ENCODE results near the gene PCDH9. TPM values are rescaled to one million over a fixed set of nuclear protein-coding genes. Genes with fewer than 3 reads are reported as not detected.
"Not testable (repeated sequence)": the region's sequence is repeated elsewhere in the genome, so short reads cannot be mapped to it uniquely, and the experiment has no call there.

The PCDH9 gene
- total and polyA plus RNA-seq, 8 donors = 0.46 to 3.8 (median 1.5) TPM

DNA sequence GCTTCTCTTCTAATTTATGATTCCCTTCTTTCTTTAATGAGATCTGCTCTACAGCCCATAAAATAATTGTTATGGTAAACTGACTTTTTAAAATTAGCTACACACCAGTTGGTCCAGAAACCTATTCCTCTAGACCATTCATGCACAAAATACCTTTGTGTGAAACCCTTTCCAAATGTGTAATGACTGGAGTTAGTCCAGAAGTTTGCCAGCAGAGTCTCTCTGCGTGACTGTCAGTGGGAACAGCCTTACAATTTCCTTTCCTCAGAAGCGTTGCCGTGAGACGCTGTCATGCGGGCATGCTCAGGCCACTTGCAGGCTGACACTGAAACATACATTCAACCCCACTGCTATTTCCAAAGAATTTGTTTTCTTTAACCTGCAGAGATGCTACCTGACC is 965.2 kb downstream of the PCDH9 start:
- H3K9me3 ChIP-seq = no peaks in the 10 kb centered on the region
- intact Hi-C loops (cut with DNase I) = no loop called here
- no peaks in the 10 kb centered on the region for H3K4me1 ChIP-seq
- WGBS, 2 donors = 56 to 62% methylated on average over 5 of the region's 5 CpGs
- DNase-seq = no peak
- ATAC-seq = no peak
- peaks cover 0 to 3% (median 0%) of the 10 kb centered on the region in 4 donors for H3K27me3 ChIP-seq
- H3K27ac ChIP-seq = no peak overlapping the region
- FAIRE-seq = no peak
- TF ChIP-seq, protein P1, sequence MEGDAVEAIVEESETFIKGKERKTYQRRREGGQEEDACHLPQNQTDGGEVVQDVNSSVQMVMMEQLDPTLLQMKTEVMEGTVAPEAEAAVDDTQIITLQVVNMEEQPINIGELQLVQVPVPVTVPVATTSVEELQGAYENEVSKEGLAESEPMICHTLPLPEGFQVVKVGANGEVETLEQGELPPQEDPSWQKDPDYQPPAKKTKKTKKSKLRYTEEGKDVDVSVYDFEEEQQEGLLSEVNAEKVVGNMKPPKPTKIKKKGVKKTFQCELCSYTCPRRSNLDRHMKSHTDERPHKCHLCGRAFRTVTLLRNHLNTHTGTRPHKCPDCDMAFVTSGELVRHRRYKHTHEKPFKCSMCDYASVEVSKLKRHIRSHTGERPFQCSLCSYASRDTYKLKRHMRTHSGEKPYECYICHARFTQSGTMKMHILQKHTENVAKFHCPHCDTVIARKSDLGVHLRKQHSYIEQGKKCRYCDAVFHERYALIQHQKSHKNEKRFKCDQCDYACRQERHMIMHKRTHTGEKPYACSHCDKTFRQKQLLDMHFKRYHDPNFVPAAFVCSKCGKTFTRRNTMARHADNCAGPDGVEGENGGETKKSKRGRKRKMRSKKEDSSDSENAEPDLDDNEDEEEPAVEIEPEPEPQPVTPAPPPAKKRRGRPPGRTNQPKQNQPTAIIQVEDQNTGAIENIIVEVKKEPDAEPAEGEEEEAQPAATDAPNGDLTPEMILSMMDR (IDR thresholded peaks at IDR 0.05) = no peak
- H3K4me3 ChIP-seq = no peak overlapping the region
- H3K36me3 ChIP-seq = no peaks in the 10 kb centered on the region

DNA sequence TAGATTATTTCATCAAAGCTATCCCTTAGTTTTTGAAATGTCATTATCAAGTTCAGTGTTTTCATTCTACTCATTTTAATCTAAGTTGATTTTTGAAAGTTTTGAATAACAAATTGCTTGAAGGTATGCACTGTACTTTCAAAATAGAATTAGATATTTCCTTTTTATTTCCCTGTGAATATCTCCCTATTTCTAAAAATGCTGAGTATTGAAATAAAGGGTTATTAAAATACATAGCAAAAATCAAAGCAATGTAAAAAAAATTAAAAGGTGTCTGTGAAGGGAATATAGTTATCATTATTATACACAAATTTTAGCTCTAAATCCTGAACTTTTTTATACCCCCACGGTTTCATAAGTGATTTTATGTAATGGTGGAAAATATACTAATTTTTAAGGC is 967.8 kb downstream of the PCDH9 start:
- FAIRE-seq (no peak), ATAC-seq (no peak), DNase-seq (no peak)
- H3K27me3 ChIP-seq = peaks cover 0 to 3% (median 0%) of the 10 kb centered on the region in 4 donors
- H3K27ac ChIP-seq = no peak overlapping the region
- no peaks in the 10 kb centered on the region for H3K4me1 ChIP-seq
- no peaks in the 10 kb centered on the region for H3K36me3 ChIP-seq
- H3K4me3 ChIP-seq = no peak overlapping the region
- WGBS, 2 donors = 66 to 71% methylated on average over 1 of the region's 1 CpG
- intact Hi-C loops (cut with DNase I) = no loop called here
- TF ChIP-seq, protein P1 (IDR thresholded peaks at IDR 0.05) = no peak
- H3K9me3 ChIP-seq = no peaks in the 10 kb centered on the region

DNA sequence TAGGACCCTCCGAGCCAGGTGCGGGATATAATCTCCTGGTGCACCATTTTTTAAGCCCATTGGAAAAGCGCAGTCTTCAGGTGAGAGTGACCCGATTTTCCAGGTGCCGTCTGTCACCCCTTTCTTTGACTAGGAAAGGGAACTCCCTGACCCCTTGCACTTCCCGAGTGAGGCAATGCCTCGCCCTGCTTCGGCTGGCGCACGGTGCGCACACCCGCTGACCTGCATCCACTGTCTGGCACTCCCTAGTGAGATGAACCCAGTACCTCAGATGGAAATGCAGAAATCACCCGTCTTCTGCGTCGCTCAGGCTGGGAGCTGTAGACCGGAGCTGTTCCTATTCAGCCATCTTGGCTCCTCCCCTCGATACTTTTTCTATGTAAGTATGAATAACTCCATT is 970.7 kb downstream of the PCDH9 start:
- H3K27ac ChIP-seq; H3K27me3 ChIP-seq; DNase-seq; ATAC-seq; H3K36me3 ChIP-seq; H3K9me3 ChIP-seq; H3K4me1 ChIP-seq; H3K4me3 ChIP-seq; intact Hi-C loops (cut with DNase I); FAIRE-seq: not testable (repeated sequence)
- WGBS, 2 donors = 88 to 97% methylated on average over 16 to 17 of the region's 17 CpGs
